SU-DHL-6 (cell line): ENCODE data around the gene NTM.

Source experiments
- H2AFZ ChIP-seq: fragments of 200-600 bp; sonication (generic); 2 replicates; pipeline ENCODE4 v1.6.1; 2014; ENCODE audit warnings: low read depth, mild to moderate bottlenecking, moderate library complexity, mixed read lengths, antibody characterized with exemption, low read length; ENCODE audit not compliant: severe bottlenecking
- H3F3A ChIP-seq: fragments of 200-600 bp; shearing (Covaris generic); 2 replicates; pipeline ENCODE4 v1.6.0; 2016; ENCODE audit warnings: antibody characterized with exemption, mild to moderate bottlenecking; ENCODE audit not compliant: insufficient read depth
- H3K27ac ChIP-seq: fragments of 200-600 bp; sonication (generic); 2 replicates; pipeline ENCODE4 v1.5.1; 2016; ENCODE audit warnings: low read depth, mild to moderate bottlenecking, low read length, moderate library complexity, mixed read lengths
- H3K27me3 ChIP-seq: fragments of 200-600 bp; sonication (generic), shearing (Covaris generic); 2 replicates; pipeline ENCODE4 v1.6.0; 2014; ENCODE audit warnings: mild to moderate bottlenecking, low read length
- H3K36me3 ChIP-seq: fragments of 200-600 bp; sonication (generic); 2 replicates; pipeline ENCODE4 v1.6.1; 2014; ENCODE audit warnings: mild to moderate bottlenecking, low read length, mixed read lengths
- H3K4me2 ChIP-seq: fragments of 300-600, 200-600 bp; shearing (Covaris generic), sonication (generic); 2 replicates; pipeline ENCODE4 v1.6.0; 2014; ENCODE audit warnings: low read length, low read depth, mild to moderate bottlenecking; ENCODE audit not compliant: poor library complexity, severe bottlenecking
- H3K4me3 ChIP-seq: fragments of 200-600 bp; sonication (generic); 2 replicates; pipeline ENCODE4 v1.5.1; 2014; ENCODE audit warnings: antibody characterized with exemption, low read length, mild to moderate bottlenecking, mixed read lengths; ENCODE audit not compliant: insufficient read depth, poor library complexity, severe bottlenecking
- H3K79me2 ChIP-seq: fragments of 200-600 bp; sonication (generic); 2 replicates; pipeline ENCODE4 v1.6.1; 2014; ENCODE audit warnings: mild to moderate bottlenecking, low read length, moderate library complexity; ENCODE audit not compliant: insufficient read depth
- H3K9ac ChIP-seq: fragments of 200-600 bp; sonication (generic); 2 replicates; pipeline ENCODE4 v1.7.0; 2014; ENCODE audit warnings: mild to moderate bottlenecking, low read length
- H3K9me2 ChIP-seq: fragments of 200-600 bp; sonication (generic); replicated peaks from 2 replicates; pipeline ENCODE4 v1.6.1; 2014; ENCODE audit warnings: low read length; ENCODE audit not compliant: insufficient read depth
- H3K9me3 ChIP-seq: fragments of 200-600 bp; sonication (generic); 2 replicates; pipeline ENCODE4 v1.6.1; 2014; ENCODE audit warnings: low read length, mixed read lengths; ENCODE audit not compliant: insufficient read depth
- H4K20me1 ChIP-seq: fragments of 200-600 bp; sonication (generic); 2 replicates; pipeline ENCODE4 v1.6.1; 2014; ENCODE audit warnings: low read depth, mild to moderate bottlenecking, antibody characterized with exemption, low read length, moderate library complexity, mixed read lengths
- EZH2phosphoT487 ChIP-seq: fragments of 200-600 bp; sonication (generic), shearing (Covaris generic); conservative IDR thresholded peaks from 2 replicates; pipeline ENCODE4 v1.6.1; 2018; ENCODE audit warnings: mild to moderate bottlenecking, antibody characterized with exemption, low read length, moderate library complexity, mixed read lengths
- TF ChIP-seq, protein P1 (sequence below): fragments of 200-600 bp; sonication (generic); IDR thresholded peaks from one replicate; pipeline ENCODE4 v1.5.1; 2017; ENCODE audit warnings: antibody characterized with exemption, mild to moderate bottlenecking, low read length, moderate library complexity; ENCODE audit not compliant: insufficient read depth, poor library complexity, severe bottlenecking

NTM gene

DNA sequence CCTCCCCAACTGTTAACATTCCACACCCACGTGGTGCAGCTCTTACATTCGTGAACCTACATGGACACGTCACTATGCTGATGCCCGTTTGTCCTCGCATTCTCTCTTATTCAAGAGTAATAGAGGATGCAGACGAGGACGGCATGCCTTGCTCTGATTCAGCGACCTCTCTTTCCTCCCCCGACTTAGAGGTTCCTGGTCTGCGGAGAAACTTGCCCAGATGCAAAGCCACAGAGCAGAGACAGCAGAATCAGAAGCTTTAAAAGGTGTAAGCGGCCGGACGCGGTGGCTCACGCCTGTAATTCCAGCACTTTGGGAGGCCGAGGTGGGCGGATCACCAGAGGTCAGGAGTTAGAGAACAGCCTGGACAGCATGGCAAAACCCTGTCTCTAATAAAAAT is 288.0 kb downstream of the NTM start:
- Histone ChIP-seq H3F3A (no peaks in the 10 kb centered on the region), H3K79me2 (no peaks in the 10 kb centered on the region), H3K9ac (no peak overlapping the region), H3K27ac (no peak overlapping the region), H3K9me2 (no peaks in the 10 kb centered on the region), H3K4me3 (no peak overlapping the region), H3K9me3 (no peaks in the 10 kb centered on the region), H2AFZ (no peak overlapping the region), H3K27me3 (no peaks in the 10 kb centered on the region), H3K4me2 (no peak overlapping the region), H4K20me1 (no peaks in the 10 kb centered on the region), H3K36me3 (no peaks in the 10 kb centered on the region)
- TF ChIP-seq, protein P1, sequence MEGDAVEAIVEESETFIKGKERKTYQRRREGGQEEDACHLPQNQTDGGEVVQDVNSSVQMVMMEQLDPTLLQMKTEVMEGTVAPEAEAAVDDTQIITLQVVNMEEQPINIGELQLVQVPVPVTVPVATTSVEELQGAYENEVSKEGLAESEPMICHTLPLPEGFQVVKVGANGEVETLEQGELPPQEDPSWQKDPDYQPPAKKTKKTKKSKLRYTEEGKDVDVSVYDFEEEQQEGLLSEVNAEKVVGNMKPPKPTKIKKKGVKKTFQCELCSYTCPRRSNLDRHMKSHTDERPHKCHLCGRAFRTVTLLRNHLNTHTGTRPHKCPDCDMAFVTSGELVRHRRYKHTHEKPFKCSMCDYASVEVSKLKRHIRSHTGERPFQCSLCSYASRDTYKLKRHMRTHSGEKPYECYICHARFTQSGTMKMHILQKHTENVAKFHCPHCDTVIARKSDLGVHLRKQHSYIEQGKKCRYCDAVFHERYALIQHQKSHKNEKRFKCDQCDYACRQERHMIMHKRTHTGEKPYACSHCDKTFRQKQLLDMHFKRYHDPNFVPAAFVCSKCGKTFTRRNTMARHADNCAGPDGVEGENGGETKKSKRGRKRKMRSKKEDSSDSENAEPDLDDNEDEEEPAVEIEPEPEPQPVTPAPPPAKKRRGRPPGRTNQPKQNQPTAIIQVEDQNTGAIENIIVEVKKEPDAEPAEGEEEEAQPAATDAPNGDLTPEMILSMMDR: no peak
- TF ChIP-seq EZH2phosphoT487: no peak

DNA sequence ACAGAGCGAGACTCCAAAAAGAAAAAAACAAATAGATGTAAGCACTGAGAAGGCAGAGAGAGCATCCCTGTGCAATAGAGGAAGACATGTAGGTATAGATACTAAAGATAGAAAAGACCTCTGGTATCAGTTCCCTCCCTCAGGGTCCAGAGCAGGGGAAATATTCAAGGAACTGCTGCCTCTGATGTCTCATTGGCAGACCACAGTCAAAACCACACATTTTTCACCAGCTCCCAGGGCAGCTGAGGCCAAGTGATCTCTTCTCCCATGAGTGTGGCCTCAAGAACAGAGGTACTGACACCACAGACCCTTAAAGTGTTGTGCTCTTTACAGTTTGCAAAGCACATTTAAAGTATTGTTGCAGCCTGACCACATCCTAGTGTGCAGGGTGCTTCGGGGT is 288.5 kb downstream of the NTM start:
- no peak overlapping the region for H2AFZ ChIP-seq
- no peak overlapping the region for H3K4me3 ChIP-seq
- no peak overlapping the region for H3K9ac ChIP-seq
- H4K20me1 ChIP-seq: no peaks in the 10 kb centered on the region
- no peaks in the 10 kb centered on the region for H3K36me3 ChIP-seq
- H3K9me3 ChIP-seq: no peaks in the 10 kb centered on the region
- H3K4me2 ChIP-seq: no peak overlapping the region
- H3K79me2 ChIP-seq: no peaks in the 10 kb centered on the region
- no peak overlapping the region for H3K27ac ChIP-seq
- no peaks in the 10 kb centered on the region for H3K27me3 ChIP-seq
- no peak for TF ChIP-seq EZH2phosphoT487
- TF ChIP-seq, protein P1: no peak
- no peaks in the 10 kb centered on the region for H3F3A ChIP-seq
- no peaks in the 10 kb centered on the region for H3K9me2 ChIP-seq

DNA sequence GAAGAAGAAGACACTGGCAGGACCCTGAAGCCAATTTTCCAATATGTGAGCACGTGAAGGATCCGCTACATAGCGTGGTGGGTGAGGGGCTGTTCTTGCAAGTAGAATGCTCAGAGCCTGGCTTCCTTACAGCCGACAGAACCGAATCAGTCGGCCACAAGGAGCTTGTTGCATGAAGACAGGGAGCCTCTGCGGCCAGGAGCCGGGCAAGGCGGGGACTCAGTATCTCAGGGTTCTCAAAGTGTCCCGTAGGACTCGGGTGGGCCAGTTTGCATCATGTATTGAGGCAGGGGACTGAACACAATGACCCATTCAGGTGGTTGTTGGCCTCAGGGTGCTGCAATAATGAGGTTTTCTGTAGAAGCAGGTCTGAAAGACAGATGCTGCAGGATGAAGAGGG is 289.5 kb downstream of the NTM start:
- H3K9me3 ChIP-seq: no peaks in the 10 kb centered on the region
- H3K4me2 ChIP-seq: no peak overlapping the region
- no peak overlapping the region for H3K9ac ChIP-seq

More for the DNA sequence above, 289.5 kb downstream of the NTM start:
- H3K36me3 ChIP-seq: no peaks in the 10 kb centered on the region
- no peaks in the 10 kb centered on the region for H3K79me2 ChIP-seq
- no peak for TF ChIP-seq EZH2phosphoT487
- TF ChIP-seq, protein P1: no peak
- no peaks in the 10 kb centered on the region for H3K27me3 ChIP-seq
- H3K27ac ChIP-seq: no peak overlapping the region
- H2AFZ ChIP-seq: no peak overlapping the region
- H4K20me1 ChIP-seq: no peaks in the 10 kb centered on the region
- H3F3A ChIP-seq: no peaks in the 10 kb centered on the region
- no peak overlapping the region for H3K4me3 ChIP-seq
- no peaks in the 10 kb centered on the region for H3K9me2 ChIP-seq
